Lower lobe of right lung (tissue), 2 donors: ENCODE measurements around the gene SLC25A15. TPM values are rescaled to one million over a fixed set of nuclear protein-coding genes. Genes with fewer than 3 reads are reported as not detected.

Experiments
- ATAC-seq, 2 donors: fragments of 200-7000 bp; cut with Tn5 transposase; one replicate each; pipeline ENCODE4 v1.9.1; 2020 to 2022; ENCODE audit warnings: mild to moderate bottlenecking in 2 of 2, moderate library complexity in 2 of 2
- DNase-seq: peaks from one replicate; pipeline ENCODE4 v3.0.0-alpha.2; 2020
- H3K27ac ChIP-seq: fragments of 200-600 bp; one replicate; pipeline ENCODE4 v1.8.0; 2022
- H3K27me3 ChIP-seq: fragments of 200-600 bp; one replicate; pipeline ENCODE4 v1.8.0; 2022; ENCODE audit warnings: low read depth
- H3K36me3 ChIP-seq: fragments of 200-600 bp; one replicate; pipeline ENCODE4 v1.8.0; 2022; ENCODE audit warnings: mild to moderate bottlenecking
- H3K4me1 ChIP-seq: fragments of 200-600 bp; one replicate; pipeline ENCODE4 v1.8.0; 2022
- H3K4me3 ChIP-seq: fragments of 200-600 bp; one replicate; pipeline ENCODE4 v1.8.0; 2022; ENCODE audit warnings: mild to moderate bottlenecking
- H3K9me3 ChIP-seq: fragments of 200-600 bp; one replicate; pipeline ENCODE4 v1.8.0; 2022
- CTCF ChIP-seq: fragments of 200-600 bp; IDR thresholded peaks from one replicate; pipeline ENCODE4 v1.8.0; 2022; ENCODE audit warnings: antibody characterized with exemption, mild to moderate bottlenecking
- intact Hi-C: fragments of 100-400 bp; cut with DNase I; formaldehyde crosslinking; loops from one replicate; pipeline ENCODE4 v1.11.0; 2022
- total RNA-seq: library from RNA; stranded (reverse); fragmentation: NEBNext Ultra II Directional; extraction: Animal tissue kit (Norgen Biotek cat#: 25700); gene quantifications from one replicate; pipeline ENCODE4 v1.2.1, GENCODE V29; 2021
- donor health status: DM: no; HTN: yes; CAD: no; lungs with severe emphysema.

Gene SLC25A15
- total RNA-seq, 1 donor from 2014 or later = 3.3 TPM

- no peak for TF ChIP-seq CTCF
- Histone ChIP-seq H3K36me3 (peaks cover 31% of the 10 kb centered on the region), H3K4me3 (no peak overlapping the region), H3K9me3 (no peaks in the 10 kb centered on the region), H3K27me3 (no peaks in the 10 kb centered on the region), H3K4me1 (no peaks in the 10 kb centered on the region), H3K27ac (no peak overlapping the region)
- DNase-seq (no peak), ATAC-seq (no peak)
- intact Hi-C loops = no loop called here
Measured at GRCh38 chr13:40806241-40806640, 16.8 kb downstream of the SLC25A15 start.

- ATAC-seq (no peak), DNase-seq (no peak)
- no peaks in the 10 kb centered on the region for H3K4me1 ChIP-seq
- H3K27ac ChIP-seq = no peak overlapping the region
- H3K4me3 ChIP-seq = no peak overlapping the region
- no peak for TF ChIP-seq CTCF
- H3K36me3 ChIP-seq = peaks cover 36% of the 10 kb centered on the region
- no peaks in the 10 kb centered on the region for H3K27me3 ChIP-seq
- intact Hi-C loops = no loop called here
- H3K9me3 ChIP-seq = no peaks in the 10 kb centered on the region
Measured at GRCh38 chr13:40809471-40809870, 20.1 kb downstream of the SLC25A15 start.

- intact Hi-C loops = no loop called here
- peaks cover 19% of the 10 kb centered on the region for H3K36me3 ChIP-seq
Measured at GRCh38 chr13:40812102-40812501, 22.7 kb downstream of the SLC25A15 start.

GRCh38 chr13:40812724-40813445, 23.5 kb downstream of the SLC25A15 start:
- DNase-seq (no peak), ATAC-seq (no peak)
- H3K27ac ChIP-seq = no peak overlapping the region
- no peak overlapping the region for H3K4me3 ChIP-seq
- TF ChIP-seq CTCF = no peak
- H3K4me1 ChIP-seq = no peaks in the 10 kb centered on the region
- H3K9me3 ChIP-seq = no peaks in the 10 kb centered on the region
- H3K27me3 ChIP-seq = no peaks in the 10 kb centered on the region
- intact Hi-C loops = no loop called here
- peaks cover 19% of the 10 kb centered on the region for H3K36me3 ChIP-seq

More at GRCh38 chr13:40812102-40812501, 22.7 kb downstream of the SLC25A15 start:
- no peak for TF ChIP-seq CTCF
- no peak overlapping the region for H3K4me3 ChIP-seq
- no peaks in the 10 kb centered on the region for H3K4me1 ChIP-seq
- DNase-seq = no peak
- ATAC-seq = no peak
- no peaks in the 10 kb centered on the region for H3K27me3 ChIP-seq
- no peaks in the 10 kb centered on the region for H3K9me3 ChIP-seq
- H3K27ac ChIP-seq = no peak overlapping the region

GRCh38 chr13:40813667-40814454, 24.4 kb downstream of the SLC25A15 start:
- no peaks in the 10 kb centered on the region for H3K4me1 ChIP-seq
- H3K27ac ChIP-seq = no peak overlapping the region
- no peaks in the 10 kb centered on the region for H3K9me3 ChIP-seq
- peaks cover 19% of the 10 kb centered on the region for H3K36me3 ChIP-seq
- TF ChIP-seq CTCF = peak; percentile 50
- intact Hi-C loops = no loop called here
- ATAC-seq (peak; percentile 75 to 81), DNase-seq (no peak)
- H3K4me3 ChIP-seq = no peak overlapping the region
- H3K27me3 ChIP-seq = no peaks in the 10 kb centered on the region
